Renal pelvis (tissue), 12 donors: ENCODE data around the gene SERPINB10. TPM values are rescaled to one million over a fixed set of nuclear protein-coding genes. Genes with fewer than 3 reads are reported as not detected.

Experiments used
- DNase-seq: peaks from one replicate; pipeline ENCODE4 v3.0.0-alpha.2; 2013
- long read RNA-seq, 16 experiments: transcript quantifications; one replicate each; lab custom pipeline, GENCODE V29; 2026
- polyA plus RNA-seq, 3 donors: library from polyadenylated mRNA; unstranded; fragments of 120-200 nt; gene quantifications; one replicate each; pipeline ENCODE4 v1.2.1, GENCODE V29; 2013; ENCODE audit not compliant: insufficient read length in 3 of 3

The SERPINB10 gene, protein sequence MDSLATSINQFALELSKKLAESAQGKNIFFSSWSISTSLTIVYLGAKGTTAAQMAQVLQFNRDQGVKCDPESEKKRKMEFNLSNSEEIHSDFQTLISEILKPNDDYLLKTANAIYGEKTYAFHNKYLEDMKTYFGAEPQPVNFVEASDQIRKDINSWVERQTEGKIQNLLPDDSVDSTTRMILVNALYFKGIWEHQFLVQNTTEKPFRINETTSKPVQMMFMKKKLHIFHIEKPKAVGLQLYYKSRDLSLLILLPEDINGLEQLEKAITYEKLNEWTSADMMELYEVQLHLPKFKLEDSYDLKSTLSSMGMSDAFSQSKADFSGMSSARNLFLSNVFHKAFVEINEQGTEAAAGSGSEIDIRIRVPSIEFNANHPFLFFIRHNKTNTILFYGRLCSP
- under 1 TPM in 2 of 3 donors, not detected in 1; 0.04 to 0.22 TPM for polyA plus RNA-seq
- long read RNA-seq, donor 1: 0 reads
- long read RNA-seq, donor 2: 0 reads
- long read RNA-seq, donor 3: 0 reads
- long read RNA-seq, donor 4: 0 reads
- long read RNA-seq, donor 5: 0 reads
- long read RNA-seq, donor 6: 0 reads
- long read RNA-seq, donor 7: 0 reads
- long read RNA-seq, donor 8: 0 reads
- long read RNA-seq, donor 9: 0 reads
- long read RNA-seq, donor 10: 0 reads
- long read RNA-seq, donor 11: 0 reads
- long read RNA-seq, donor 12: 0 reads
- long read RNA-seq, donor 13: 0 reads
- long read RNA-seq, donor 14: 0 reads
- long read RNA-seq, donor 15: 0 reads
- long read RNA-seq, donor 16: 0 reads

DNA sequence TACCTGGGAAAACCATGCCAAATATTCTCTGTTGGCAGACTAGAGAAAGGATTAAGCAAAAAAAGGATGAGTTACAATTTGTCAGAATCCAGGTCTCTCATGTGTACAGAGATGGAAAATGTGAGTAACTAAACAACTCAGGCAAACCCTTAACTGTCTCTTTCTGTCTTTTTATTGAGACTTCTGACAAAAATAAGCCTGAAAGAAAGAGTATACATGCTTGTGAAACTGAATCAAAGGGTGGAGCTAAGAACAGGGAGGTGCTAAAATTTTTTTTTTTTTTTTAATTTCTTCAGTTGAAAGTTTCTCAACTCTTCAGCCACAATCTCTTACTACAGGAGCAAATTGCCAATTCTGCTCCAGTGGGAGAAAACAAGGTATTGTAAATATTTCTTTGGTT is at the start of gene SERPINB10:
SERPINB10 (plus strand) TSS at position 295 of the 400 bp plus-strand sequence. CDS start 7,553 bp downstream, outside the sequence.
- no peak for DNase-seq

DNA sequence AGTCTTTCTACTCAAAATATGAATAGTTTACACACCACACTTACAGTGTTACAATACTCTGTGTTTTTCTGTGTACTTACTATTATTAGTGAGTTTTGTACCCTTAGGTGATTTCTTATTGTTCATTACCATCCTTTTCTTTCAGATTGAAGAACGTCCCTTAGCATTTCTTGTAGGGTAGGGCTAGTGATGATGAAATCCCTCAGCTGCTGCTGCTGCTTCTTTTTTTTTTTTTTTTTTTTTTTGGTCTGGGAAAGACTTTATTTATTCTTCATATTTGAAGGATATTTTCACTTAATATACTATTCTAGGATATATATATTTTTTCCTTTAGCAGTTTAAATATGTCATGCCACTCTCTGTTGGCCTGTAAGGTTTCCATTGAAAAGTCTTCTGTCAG is 49.3 kb upstream of the SERPINB10 start:
- no peak for DNase-seq

DNA sequence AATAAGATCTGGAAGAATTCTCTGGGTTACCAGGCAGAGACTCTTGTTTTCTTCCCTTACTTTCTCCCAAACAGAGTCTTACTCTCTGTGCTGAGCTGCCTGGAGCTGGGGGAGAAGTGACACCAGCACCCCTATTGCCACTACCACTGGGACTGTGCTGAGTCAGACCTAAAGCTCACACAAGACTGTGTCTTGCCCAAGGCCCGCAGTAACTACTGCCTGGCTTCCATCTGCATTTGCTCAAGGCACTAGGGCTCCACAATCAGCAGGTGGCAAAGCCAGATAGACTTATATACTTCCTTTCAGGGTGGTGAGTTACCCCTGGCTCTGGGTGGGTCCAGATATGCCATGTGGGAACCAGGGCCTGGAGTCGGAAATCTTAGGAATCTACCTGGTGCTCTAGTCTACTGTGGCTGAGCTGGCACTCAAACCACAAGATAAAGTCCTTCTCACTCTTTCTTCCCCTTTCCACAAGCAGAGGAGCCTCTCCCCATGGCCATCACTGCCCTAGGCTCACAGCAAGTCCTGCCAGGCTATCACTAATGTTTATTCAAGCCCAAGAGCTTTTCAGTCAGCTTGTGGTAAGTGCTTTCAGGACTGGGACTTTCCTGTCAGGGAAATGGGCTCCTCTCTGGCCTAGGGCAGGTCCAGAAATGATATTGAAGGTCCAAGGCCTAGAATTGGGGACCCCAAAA is 47.8 kb upstream of the SERPINB10 start:
- DNase-seq: no peak

DNA sequence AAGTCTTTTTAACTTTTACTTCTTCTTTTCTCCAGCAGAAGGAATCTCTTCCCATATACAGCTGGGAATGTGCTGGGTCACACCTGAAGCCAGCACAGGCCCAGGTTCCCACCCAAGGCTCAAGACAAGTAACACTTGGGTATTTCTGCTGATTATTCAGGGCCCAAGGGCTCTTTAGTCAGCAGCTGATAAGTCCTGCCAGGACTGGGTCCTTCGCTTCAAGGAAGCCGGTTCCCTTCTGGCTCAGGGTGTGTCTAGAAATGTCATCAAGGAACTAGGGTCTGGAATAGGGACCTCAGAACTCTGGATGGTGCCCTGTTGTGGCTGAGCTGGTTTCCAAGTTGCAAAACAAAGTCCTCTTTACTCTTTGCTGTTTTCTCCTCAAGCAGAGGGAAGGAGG is 47.2 kb upstream of the SERPINB10 start:
- no peak for DNase-seq

DNA sequence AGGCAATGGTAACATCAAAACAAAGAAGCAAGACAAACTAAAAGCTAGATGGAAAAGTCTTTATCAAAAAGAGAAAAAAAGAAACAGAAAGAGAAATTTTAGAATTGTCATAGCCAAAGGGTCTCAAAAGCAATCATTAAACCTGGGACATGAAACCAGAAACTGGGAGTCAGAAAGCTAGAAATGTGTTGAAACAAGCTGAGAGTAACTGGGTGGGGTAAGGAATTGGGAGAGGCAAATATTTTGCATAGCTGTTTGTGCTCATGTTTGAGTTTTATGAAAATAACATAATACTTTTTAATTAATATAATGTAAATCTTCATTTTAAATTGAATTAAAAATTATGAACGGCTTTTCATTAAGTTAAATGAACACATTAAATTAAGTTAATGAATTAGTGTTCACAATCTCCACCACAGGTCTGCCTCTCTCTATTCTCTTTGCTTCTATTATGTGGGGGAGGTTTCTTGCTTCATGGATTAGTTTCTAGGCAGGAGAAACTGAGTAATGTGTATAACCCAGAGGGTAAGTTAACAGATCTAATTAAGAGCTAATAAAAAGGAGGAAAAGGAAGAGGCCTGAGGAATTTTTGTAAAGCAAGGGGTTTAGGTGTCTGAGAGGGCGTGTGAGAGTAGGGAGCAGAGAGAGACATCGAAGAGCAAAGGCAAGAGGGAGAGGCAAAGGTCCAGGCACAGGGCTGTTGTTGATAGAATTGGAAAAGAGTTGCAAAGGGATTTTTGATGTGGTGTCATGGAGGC is 40.2 kb upstream of the SERPINB10 start:
- no peak for DNase-seq

DNA sequence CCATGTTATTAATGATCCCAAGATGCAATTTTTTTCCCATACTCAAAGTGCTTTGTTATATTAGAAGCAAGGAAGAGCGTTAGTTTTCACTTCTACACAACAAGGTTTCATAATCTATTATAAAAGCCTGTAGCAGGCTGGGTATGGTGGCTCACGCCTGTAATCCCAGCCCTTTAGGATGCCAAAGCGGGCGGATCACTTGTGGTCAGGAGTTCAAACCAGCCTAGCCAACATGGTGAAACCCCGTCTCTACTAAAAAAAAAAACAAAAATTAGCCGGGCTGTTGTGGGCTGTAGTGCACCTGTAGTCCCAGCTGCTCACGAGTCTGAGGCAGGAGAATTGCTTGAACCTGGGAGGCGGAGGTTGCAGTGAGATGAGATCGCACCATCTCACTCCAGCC is 39.2 kb upstream of the SERPINB10 start:
- no peak for DNase-seq

DNA sequence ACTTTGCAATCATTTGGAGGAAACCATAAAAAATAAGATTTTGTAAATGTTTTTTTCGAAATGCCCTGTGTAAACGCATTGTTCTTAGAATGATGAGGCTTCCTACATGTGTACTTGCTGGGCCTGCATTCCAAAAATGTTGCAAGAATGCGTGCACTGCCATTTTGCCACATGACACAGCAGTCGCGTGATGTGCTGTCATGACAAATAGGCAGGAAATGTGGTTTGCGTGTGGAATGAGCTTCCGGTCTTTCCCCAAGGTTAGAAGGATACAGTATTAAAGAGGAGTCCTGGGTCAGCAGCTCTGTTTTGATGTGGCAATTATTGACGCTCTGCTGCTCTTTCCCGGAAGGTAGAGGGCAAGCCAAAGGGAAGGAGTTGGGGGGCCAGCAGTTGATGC is 38.4 kb upstream of the SERPINB10 start:
- no peak for DNase-seq

DNA sequence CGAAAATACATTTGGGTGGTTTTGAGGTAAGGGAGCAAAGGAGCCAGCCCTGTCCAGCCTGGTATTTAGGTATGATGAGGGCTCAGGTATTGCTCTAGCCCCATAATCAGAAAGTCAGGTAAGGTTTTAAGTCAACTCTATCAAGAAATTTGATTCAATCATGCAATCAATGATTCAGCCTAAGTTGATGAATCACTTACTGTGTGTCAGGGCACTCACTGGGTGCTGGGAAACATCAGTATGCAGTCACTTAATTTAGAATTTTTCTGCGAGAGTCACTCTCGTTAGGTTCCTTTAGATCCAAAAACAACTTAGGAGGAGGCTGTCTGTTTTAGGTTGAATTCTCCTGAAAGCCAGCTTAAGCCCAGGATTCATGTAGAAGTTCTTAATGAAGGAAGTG is 37.9 kb upstream of the SERPINB10 start:
- DNase-seq: no peak

DNA sequence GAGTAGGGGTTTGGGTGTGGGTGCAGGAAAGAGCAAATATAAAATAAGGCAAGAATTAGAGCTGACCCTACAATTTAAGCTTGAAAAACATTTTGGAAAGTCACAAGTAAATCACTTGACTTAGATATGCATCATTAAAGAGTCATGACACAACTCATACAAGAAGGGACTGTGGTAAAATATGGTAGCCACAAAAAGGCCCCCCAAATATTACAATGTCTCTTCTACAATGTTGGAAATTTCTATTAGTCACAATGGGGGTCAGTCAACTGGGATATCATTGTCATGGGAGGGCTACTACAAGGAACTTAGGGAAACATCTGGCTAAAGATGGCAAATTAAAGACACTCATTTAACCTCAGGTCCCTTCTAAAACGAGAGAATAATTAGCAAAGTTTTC is 35.9 kb upstream of the SERPINB10 start:
- DNase-seq: no peak

DNA sequence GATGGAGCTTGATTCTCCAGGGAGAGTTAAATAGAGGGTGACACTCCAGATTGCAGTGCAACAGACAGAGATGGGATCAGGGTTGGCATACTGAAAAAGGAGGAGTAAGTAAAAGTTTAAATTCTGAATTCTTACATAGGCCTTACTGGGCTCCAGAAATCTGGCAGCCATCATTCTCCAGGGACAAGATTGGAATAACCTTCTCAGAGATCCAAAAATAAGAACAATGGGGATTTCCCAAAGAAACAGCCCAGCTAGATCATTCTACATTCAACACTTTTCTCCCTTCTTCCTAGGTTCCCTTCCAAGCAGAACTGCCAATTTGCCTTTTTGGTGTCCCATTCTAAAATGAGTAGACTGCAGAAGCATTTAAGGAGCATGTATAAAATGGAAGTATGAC is 35.2 kb upstream of the SERPINB10 start:
- DNase-seq: no peak

DNA sequence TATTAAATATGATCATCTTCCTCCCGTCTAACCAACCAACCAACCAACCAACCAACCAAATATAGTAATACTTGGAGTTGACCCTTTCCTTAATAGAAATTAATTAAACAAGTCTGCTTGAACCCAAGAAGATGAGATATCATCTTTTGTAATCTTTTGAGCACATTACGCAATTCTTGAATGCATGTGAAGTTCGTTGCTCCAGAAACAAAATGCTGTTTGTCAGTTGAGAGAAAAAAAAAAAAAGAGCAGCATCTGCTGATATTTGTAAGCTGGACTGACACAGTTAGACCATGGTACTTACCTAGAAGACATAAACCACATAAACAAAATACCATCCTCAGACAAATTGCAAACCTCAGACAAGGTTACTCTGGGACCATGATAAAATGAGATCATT is 29.4 kb upstream of the SERPINB10 start:
- no peak for DNase-seq

DNA sequence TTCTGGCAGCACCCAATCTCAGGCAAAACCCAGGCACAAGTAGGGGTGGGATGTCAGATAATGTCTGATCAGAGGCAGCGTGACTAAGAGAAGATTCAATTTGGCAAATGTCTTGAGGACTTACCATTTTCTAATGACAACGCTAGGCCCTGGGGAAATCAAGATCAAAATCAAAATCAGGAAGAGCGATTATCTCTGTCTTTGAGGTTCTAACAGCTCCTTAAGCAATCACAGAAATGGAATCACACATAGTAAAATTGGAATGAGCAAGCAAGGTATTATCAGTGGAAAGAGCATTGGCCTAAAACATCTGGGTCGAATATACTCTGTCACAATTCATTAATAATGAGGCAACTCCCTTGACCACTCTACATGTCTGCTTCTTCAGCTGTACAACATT is 28.8 kb upstream of the SERPINB10 start:
- no peak for DNase-seq

DNA sequence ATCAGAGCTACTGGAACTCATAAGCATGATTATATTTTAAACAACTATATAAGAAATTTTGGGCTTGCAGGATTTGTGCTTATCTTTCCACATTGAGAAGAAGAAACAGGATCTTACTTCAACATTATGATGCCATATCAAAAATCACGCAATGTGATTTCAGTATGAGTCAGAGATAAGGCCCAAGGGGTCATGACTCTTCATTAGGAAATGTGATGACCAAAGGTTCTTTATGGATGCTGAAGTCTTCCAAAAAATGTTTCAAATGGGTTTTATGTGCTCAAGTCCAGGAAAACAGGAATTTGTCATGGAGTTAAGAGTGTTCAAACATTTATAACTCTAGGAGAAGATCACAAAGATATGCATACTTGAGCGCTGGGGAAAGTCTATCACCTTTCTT is 28.0 kb upstream of the SERPINB10 start:
- DNase-seq: no peak

DNA sequence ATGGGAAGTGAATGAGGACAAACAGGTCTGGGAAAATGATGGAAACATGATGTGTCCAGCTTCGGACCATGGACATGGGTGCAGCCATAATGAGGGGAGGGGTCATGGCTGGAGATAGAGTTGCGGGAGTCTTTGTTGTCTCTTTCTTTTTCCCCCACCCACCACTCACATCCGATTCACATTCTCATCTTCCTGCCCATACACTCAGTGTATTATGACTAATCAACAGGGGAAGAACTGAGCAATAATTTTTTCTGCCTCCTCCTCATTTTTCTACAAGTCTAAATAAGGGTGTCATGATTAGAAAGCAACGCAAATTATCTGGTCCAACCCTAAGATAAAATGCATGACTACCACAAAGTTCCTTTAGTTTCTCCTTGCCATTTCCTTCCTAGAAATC is 25.9 kb upstream of the SERPINB10 start:
- no peak for DNase-seq

DNA sequence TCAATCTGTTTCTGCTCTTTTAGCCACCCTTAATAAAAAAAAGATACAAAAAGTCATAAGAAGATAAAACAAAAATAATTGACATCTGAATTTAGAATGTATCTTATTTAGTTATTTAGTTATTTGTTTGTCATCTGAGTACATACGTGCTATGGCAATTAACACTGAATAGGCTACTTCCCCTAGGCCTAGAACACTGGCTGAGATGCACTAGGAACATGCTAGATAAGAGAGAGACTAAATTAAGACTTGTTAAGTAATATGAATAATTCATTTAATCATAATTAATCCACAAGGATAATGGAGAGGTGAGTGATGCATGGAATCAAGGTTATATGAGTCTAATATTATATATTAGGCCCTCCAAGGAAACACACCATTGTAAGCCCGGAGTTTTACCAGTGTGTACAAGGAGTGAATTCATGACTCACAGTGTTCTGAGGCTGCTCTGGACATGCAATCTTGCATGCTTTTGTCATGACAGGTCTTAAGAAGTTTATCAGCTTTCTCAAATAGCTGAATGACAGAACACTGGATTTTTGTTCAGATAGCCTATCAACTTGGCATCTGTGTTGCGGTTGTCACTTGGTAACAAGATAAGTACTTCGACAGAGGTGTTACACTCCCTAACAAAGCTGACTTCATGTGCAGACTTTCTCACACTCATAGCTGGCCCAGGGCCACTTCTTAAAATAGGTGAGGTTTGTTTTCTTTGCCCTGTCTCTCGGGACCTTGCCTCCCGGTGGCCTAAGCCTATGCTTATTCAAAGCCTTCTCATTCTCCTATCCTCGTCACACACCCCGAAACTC is 25.2 kb upstream of the SERPINB10 start:
- DNase-seq: no peak

DNA sequence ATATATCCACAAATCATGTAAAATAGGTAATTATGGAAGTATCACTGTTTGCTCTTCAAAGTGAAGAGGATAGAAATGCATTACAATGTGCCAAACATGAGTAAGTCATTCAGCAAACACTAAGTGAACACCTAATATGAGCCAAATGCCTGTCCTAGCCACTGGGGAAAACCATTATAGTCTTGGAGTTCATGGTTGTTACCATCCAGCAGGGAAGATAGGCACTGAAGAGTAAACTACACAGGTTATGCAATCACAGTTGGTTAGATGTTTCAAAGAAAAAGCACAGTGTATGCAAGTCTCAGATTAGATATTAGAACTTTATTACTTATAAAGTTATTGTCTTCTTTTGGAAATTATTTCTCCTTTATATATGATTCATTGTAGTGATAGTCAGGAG is 24.1 kb upstream of the SERPINB10 start:
- DNase-seq: no peak

DNA sequence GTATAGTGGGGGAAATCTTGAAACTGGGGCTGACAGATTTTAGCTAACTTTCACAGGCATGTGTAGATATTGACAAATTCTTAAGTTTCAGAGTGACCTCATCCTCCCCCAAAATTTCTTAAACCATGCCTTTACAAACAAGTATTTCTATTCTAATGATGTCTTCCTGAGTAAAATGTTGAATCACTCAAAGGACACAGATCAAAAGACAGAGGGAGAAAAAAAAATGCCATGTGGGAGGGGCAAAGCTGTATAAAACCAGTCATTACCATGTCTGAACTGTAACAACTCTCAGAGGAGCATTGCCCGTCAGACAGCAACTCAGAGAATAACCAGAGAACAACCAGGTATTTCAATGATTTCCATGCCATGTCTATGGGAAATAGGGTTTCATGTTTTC is 20.3 kb upstream of the SERPINB10 start, which contains the start of gene SERPINB2:
SERPINB2 (plus strand) TSS at position 282 of the 400 bp plus-strand sequence. CDS start 3,740 bp downstream, outside the sequence.
- no peak for DNase-seq

DNA sequence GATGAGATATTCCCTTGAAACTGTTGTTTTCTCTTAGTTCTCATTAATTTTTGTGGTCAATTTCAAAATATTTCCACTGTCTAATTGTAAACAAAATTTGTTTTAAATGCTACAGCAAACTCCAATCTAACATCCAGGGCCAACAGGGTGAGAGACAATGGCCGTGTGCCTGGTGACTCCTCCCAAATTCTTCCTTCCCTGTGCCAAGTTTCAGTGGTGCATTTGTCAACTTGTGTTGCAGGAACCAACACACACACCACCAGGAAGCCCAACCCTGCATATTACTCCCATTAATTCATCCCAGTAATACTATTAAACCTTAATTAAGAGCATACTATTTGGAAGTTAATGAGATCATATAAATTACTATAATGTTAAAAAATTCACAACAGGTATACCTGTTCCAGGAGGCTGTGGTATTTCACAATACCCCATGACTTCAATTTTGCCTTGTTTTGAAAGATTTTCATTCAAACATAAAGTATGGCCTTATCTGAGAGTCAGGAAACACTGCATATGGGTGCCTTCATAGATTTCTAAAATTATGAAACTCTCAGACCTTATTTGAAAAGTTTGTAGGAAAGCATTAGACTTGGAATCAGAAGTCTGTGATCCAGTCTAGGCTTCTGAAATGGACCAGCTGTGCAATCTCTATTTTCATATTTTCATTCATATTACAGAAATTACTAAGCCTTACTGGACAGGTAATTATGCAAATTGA is 19.1 kb upstream of the SERPINB10 start:
- no peak for DNase-seq

DNA sequence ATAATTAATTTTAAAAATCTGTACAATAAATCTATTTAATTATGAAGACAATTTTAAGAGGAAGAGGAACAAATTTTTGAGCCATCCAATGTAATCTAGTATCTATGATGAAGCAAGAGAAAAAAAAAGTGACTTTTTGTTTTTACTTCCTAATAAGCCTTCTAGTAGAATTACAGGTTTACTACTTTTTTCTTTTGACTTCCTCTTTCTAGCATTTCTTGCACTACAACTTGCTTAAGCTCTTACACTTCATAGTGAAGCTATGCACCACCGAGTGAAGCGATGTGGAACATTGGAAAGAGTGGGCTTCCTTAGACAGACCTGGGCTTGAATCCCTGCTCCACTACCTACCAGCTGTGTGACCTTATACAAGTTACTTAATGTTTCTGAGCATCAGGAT is 18.1 kb upstream of the SERPINB10 start:
- no peak for DNase-seq

DNA sequence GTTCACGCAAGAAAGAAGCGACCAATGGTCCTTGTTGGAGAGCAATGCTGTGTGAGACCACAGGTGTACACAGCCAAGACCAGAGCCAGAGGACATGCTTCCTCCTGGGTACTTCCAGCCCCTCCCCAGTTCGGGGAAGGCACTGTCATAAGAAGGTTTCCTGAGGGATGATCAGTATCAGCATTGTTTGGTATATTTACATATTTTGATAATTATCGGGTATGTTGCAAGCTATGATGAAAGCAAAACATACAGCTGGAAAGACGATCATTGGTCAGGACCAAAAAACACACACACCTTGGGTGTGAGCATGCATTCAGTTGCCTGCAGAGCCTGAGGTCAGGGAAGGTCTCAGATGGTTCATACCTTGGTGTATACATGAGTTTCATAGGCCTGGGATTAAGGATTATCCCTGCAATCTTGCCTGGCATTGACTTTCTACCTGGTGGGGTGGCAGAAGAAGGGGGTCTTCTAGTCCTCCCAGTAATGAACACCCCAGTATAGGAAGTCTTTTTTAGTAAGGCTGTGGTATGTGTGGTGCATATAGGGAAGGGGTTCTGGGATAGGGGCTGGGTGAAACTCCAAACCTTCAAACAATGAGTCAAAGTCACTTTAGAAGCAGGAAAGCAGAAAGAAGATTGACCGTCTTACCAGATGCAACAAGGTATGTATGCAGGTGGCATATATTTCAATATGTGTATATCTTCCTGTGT is 17.4 kb upstream of the SERPINB10 start:
- DNase-seq: no peak
